Measurements from ENCODE around the gene SRP19.

GRCh38 chr5:112907166-112907631 is 46.1 kb downstream of the SRP19 start:
- TF ChIP-seq CTCF (IDR thresholded peaks at IDR 0.05) (no peak), NFE2L1 (CRISPR knock-in tag; IDR thresholded peaks at IDR 0.05) (no peak)

Measured in WTC11 (cell line).